Activated naive CD8-positive, alpha-beta T cell treated with anti-CD3 and anti-CD28 coated beads, Interleukin-2, amount 10 ng/mL, durations not matched to agents 7 days and 5 days (primary cell): ENCODE data around the gene ENTR1. TPM values are rescaled to one million over a fixed set of nuclear protein-coding genes. Genes with fewer than 3 reads are reported as not detected.
A peak's percentile ranks its signal among the peaks of the same experiment; 100 is the strongest.

Source experiments
- ATAC-seq: fragments of 150-1000 bp; cut with Tn5 transposase; one replicate; pipeline ENCODE4 v1.10.0; 2021; ENCODE audit warnings: low read depth, moderate library complexity
- POLR2A ChIA-PET: fragments of 350-600 bp; sonication (Branson Sonifier 250); formaldehyde crosslinking; loops from one replicate; lab custom pipeline; 2021; ENCODE audit warnings: antibody characterized with exemption; lab: Charles Lee
- DNase-seq: peaks from one replicate; pipeline ENCODE4 v3.0.0; 2021
- H3K27ac Mint-ChIP-seq: one replicate; pipeline ENCODE4 v1.8.0; 2022; ENCODE audit warnings: mild to moderate bottlenecking, mixed read lengths
- H3K27me3 Mint-ChIP-seq: one replicate; pipeline ENCODE4 v1.8.0; 2022; ENCODE audit warnings: mild to moderate bottlenecking, moderate library complexity, mixed read lengths
- H3K36me3 Mint-ChIP-seq: one replicate; pipeline ENCODE4 v1.8.0; 2021; ENCODE audit warnings: mild to moderate bottlenecking, mixed read lengths
- H3K4me1 Mint-ChIP-seq: one replicate; pipeline ENCODE4 v1.8.0; 2021; ENCODE audit warnings: mixed read lengths
- H3K4me3 Mint-ChIP-seq: one replicate; pipeline ENCODE4 v1.8.0; 2022; ENCODE audit warnings: mild to moderate bottlenecking, moderate library complexity, mixed read lengths
- H3K9me3 Mint-ChIP-seq: one replicate; pipeline ENCODE4 v1.8.0; 2021; ENCODE audit warnings: mixed read lengths
- total RNA-seq, 2 experiments: library from RNA; stranded (reverse); gene quantifications; one replicate each; pipeline ENCODE4 v1.2.3, GENCODE V29; 2021

The ENTR1 gene
- total RNA-seq, 2 experiments from 2014 or later = 55.5 to 56.2 TPM

DNA sequence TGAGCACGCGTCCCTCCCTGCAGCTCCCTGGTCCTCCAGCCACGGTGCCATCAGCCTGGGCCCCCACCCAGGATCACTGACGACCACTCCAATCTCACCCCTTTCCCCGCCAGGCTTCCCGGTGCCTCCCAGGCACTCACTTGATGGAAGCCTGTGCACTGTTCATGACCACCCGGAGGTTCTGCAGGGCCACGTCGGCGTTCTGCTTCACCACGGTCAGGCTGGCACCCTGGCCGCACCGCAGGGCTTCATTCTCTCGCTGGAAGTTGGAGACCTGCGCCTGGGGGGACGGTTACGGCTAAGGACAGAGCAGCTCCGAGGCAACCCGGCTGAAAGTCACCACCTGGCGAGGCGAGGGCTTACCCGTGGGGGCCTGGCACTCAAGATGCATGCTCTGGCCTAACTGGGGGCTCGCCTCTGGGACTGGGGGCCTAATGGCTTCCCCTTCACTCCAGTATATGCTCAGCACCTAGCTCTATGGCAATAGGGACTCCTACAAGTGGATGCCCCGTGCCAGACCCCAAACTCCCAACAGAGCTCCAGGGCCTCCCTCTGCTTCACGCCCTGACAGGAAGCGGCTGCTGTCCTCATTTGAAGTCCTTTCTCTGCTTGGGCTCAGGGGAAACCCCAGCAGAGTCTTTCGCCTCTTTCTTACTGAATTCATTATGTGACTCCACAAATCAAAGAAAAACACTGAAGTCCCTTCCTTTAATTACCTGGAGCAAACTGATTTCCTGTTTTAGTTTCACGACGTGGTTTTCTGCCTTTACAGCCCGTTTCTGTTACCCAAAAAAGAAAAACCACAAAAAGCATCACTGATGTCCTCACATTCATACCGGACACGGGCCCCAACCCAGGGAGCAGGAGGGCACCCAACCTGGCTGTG, 6.3 kb downstream of the ENTR1 start:
- H3K27ac Mint-ChIP-seq = peak overlapping the region; percentile 74
- peak; percentile 57 for DNase-seq
- no peaks in the 10 kb centered on the region for H3K27me3 Mint-ChIP-seq
- H3K4me3 Mint-ChIP-seq = peak overlapping the region; percentile 69
- H3K4me1 Mint-ChIP-seq = peaks cover 41% of the 10 kb centered on the region
- POLR2A ChIA-PET = interaction anchor here (0.5 to 2.6 kb wide), 6 partner anchors 34 to 295 kb away, joined by 3 to 15 read pairs (median 4); partner anchors contain the start of gene DNLZ
- H3K9me3 Mint-ChIP-seq = no peaks in the 10 kb centered on the region
- ATAC-seq = peak; percentile 16
- H3K36me3 Mint-ChIP-seq = peaks cover 34% of the 10 kb centered on the region

DNA sequence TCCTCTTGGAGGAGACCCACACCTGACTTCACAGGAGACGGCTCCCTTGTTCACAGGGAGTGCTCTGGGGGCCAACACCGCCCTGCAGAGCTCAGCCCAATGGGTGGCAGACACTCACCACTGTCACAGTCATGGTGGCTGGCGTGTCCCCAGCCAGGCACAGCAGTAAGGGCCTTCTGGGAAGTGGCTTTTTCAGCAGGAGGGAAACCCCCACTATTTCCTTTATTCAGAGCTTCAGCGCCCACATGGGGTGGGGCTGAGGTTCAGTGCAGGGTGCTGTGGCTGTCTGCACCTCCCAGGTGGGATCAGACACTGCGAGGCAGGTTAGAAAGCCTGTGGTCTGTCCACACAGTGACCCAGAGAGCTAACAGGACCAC, 6.9 kb downstream of the ENTR1 start:
- ATAC-seq = peak; percentile 84
- peak; percentile 79 for DNase-seq
- peak overlapping the region; percentile 74 for H3K27ac Mint-ChIP-seq
- peaks cover 30% of the 10 kb centered on the region for H3K36me3 Mint-ChIP-seq
- H3K4me1 Mint-ChIP-seq = peaks cover 42% of the 10 kb centered on the region
- POLR2A ChIA-PET = interaction anchor here (1.0 to 2.6 kb wide), 4 partner anchors 35 to 294 kb away, joined by 3 to 15 read pairs (median 6); partner anchors contain the start of gene DNLZ
- peak overlapping the region; percentile 69 for H3K4me3 Mint-ChIP-seq
- H3K27me3 Mint-ChIP-seq = no peaks in the 10 kb centered on the region
- H3K9me3 Mint-ChIP-seq = no peaks in the 10 kb centered on the region

- Mint-ChIP-seq H3K27me3 (no peaks in the 10 kb centered on the region), H3K9me3 (no peaks in the 10 kb centered on the region), H3K4me1 (peaks cover 47% of the 10 kb centered on the region), H3K36me3 (peaks cover 25% of the 10 kb centered on the region), H3K27ac (peak overlapping the region; percentile 48), H3K4me3 (peak overlapping the region; percentile 39)
- POLR2A ChIA-PET = interaction anchor here (2.6 kb wide), 1 partner anchor 39 kb away, joined by 15 read pairs; the partner anchor contains the start of gene DNLZ
- DNase-seq (no peak), ATAC-seq (no peak)
These were observed 8.3 kb downstream of the ENTR1 start for GRCh38 chr9:136402067-136402466.

DNA sequence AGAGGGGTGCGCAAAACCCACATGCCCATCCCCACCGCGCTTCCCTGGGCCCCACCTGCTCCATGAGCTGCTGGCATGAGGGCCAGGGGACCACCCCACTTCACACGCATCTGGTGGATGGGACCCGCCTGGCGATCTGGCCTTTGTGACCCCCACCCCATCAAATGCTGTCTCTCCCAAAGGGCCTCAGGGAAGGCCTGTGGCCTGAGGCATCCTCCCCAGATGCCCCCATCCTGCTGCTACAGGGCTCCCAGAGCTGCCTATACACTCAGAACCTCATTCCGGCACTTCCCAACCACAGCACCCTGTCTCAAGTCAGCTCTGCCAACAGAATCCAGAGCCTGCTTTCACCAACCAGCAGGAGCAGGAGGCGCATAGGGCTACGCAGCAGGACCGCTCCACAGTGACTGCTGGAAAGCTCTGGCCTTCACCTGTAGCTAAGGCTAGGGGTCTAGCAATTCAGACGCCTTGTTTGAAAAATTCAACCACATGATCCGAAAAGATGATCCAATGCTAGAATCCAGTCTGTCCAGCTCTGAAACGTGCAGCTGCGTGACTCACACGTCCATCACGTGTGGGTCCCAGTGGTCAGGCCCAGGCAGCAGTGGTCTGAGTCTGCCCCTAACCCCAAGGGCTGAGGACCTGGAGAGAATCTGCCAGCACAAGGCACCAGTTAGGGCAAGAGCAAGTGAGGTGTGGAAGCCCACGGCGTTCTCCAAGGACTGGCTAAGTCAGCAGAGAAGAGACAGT, 9.1 kb downstream of the ENTR1 start:
- DNase-seq (no peak), ATAC-seq (no peak)
- Mint-ChIP-seq H3K27ac (peak overlapping the region; percentile 38), H3K9me3 (no peaks in the 10 kb centered on the region), H3K27me3 (no peaks in the 10 kb centered on the region), H3K4me3 (no peak overlapping the region), H3K4me1 (peaks cover 47% of the 10 kb centered on the region), H3K36me3 (peaks cover 23% of the 10 kb centered on the region)
- POLR2A ChIA-PET = interaction anchor here (0.8 to 1.1 kb wide), 2 partner anchors 8 to 37 kb away, joined by 3 to 5 read pairs; partner anchors contain the start of gene DNLZ

GRCh38 chr9:136400038-136400834, 10.2 kb downstream of the ENTR1 start, which contains the start of gene SNAPC4:
Gene SNAPC4 (minus strand): TSS chr9:136400170. CDS start chr9:136398428, 1,742 bp downstream.
- DNase-seq (peak; percentile 95), ATAC-seq (peak; percentile 59)
- Mint-ChIP-seq H3K9me3 (no peaks in the 10 kb centered on the region), H3K27me3 (no peaks in the 10 kb centered on the region), H3K36me3 (peaks cover 20% of the 10 kb centered on the region), H3K27ac (peak within 1 kb of the TSS; percentile 68), H3K4me1 (peaks cover 45% of the 10 kb centered on the region), H3K4me3 (peak within 1 kb of the TSS; percentile 84)
- POLR2A ChIA-PET = interaction anchor here (0.8 to 1.1 kb wide), 4 partner anchors 9 to 37 kb away, joined by 3 to 5 read pairs (median 3); partner anchors contain the start of gene DNLZ

DNA sequence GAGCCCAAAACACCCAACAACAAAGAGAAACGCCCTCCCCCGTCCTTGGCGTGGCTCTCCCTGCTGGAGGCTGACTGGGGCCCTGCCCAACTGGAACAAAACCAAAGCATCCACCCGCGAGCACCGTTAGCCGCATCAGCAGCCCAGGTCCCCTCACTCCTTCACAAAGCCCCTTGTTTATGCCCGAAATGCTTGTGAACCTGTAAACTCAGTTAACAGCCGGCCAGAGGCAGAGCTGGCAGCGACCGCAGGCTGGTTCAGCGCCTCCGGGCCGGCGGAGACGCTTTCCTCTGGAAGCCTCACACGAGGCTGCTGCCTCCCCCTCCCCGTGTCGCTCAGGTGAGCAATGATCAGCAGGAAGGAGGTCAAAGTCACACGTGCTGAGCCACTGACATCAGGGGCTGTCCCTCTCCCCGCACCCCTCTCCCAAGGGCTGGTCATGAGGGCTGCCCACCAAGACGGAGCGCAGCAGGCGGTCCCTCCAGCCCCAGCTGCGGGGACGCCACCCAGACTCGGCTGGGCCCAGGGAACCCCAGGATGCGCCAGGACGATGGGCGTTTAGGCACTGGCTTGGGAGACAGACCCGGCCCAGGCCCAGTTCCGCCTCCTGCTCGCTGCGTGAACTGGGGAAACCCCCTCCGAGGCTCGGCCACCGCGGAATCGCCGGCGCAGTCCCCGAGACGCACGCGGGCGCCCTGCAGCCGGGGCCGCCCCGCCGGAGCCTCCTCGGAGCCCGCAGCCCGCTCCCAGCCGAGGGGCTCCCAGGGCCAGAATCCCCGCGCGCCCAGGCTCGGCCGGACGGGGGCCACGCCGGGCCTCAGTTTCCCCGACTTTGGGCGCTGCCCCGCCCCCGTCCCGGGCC, 11.0 kb downstream of the ENTR1 start:
- H3K27ac Mint-ChIP-seq = peak overlapping the region; percentile 64
- H3K9me3 Mint-ChIP-seq = no peaks in the 10 kb centered on the region
- peaks cover 17% of the 10 kb centered on the region for H3K36me3 Mint-ChIP-seq
- H3K4me1 Mint-ChIP-seq = peaks cover 37% of the 10 kb centered on the region
- peak overlapping the region; percentile 84 for H3K4me3 Mint-ChIP-seq
- no peaks in the 10 kb centered on the region for H3K27me3 Mint-ChIP-seq
- no peak for ATAC-seq
- DNase-seq = peak; percentile 51
- POLR2A ChIA-PET = interaction anchor here (0.9 kb wide), 1 partner anchor 36 kb away, joined by 3 read pairs; the partner anchor contains the start of gene DNLZ

DNA sequence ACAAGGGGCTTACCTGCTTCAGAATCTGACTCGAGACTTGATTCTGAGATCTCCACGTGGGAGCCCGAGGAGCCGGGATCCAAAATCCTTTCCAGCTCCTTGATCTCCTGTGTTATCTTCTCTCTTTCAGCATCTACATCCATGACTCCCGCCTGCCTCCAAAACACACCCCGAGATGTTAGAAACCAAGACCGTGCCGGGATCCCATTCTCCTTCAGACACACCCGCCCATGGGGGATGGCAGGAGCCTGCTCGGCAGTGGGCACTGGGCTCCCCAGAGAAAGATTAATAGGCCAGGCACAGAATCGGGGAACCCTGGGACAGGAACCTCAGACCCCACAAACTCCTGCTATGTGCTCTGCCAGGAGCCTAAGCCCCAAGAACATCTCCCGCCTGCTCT, 12.1 kb downstream of the ENTR1 start:
- no peaks in the 10 kb centered on the region for H3K27me3 Mint-ChIP-seq
- H3K36me3 Mint-ChIP-seq = peaks cover 17% of the 10 kb centered on the region
- POLR2A ChIA-PET = no interaction called here
- H3K4me1 Mint-ChIP-seq = peaks cover 26% of the 10 kb centered on the region
- H3K27ac Mint-ChIP-seq = no peak overlapping the region
- DNase-seq (no peak), ATAC-seq (no peak)
- peak overlapping the region; percentile 84 for H3K4me3 Mint-ChIP-seq
- H3K9me3 Mint-ChIP-seq = no peaks in the 10 kb centered on the region

DNA sequence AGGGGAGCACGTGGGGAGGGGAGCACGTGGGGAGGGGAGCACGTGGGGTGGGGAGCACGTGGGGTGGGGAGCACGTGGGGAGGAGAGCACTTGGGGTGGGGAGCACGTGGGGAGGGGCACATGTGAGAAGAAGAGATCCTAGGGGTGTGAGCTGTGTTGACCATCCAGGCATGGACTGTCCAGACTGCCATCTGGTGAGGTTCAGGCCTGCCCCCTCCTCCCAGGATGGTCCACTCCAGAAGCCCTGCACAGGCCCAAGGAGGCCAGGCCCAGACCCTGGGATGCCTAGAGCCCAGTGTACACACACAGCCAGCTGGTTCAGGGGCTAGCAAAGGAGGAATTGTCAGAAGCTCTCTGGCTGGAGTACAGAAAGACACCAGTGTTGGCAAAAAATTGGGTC, 12.8 kb downstream of the ENTR1 start:
- POLR2A ChIA-PET = interaction anchor here (1.7 kb wide), 1 partner anchor 34 kb away, joined by 7 read pairs; the partner anchor contains the start of gene DNLZ
- no peak overlapping the region for H3K27ac Mint-ChIP-seq
- peaks cover 16% of the 10 kb centered on the region for H3K36me3 Mint-ChIP-seq
- peaks cover 23% of the 10 kb centered on the region for H3K4me1 Mint-ChIP-seq
- H3K4me3 Mint-ChIP-seq = no peak overlapping the region
- ATAC-seq (no peak), DNase-seq (no peak)
- H3K9me3 Mint-ChIP-seq = no peaks in the 10 kb centered on the region
- H3K27me3 Mint-ChIP-seq = no peaks in the 10 kb centered on the region

DNA sequence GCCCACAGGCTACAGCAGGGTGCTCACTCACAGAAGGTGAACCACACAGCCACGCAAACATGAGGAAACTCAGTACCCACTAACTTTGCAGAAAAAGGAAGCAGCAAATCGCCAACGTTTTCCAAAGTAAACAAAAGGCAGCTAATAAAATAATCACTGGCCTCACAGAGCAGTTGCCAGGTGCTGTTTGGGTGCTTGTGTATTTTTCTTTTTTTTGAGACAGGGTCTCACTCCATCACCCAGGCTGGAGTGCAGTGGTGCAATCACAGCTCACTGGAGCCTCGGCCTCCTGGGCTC, 14.2 kb downstream of the ENTR1 start:
- peaks cover 18% of the 10 kb centered on the region for H3K4me1 Mint-ChIP-seq
- H3K27me3 Mint-ChIP-seq = no peaks in the 10 kb centered on the region
- no peaks in the 10 kb centered on the region for H3K9me3 Mint-ChIP-seq
- POLR2A ChIA-PET = interaction anchor here (1.7 kb wide), 1 partner anchor 33 kb away, joined by 7 read pairs; the partner anchor contains the start of gene DNLZ
- H3K36me3 Mint-ChIP-seq = peaks cover 7% of the 10 kb centered on the region
- H3K4me3 Mint-ChIP-seq = no peak overlapping the region
- H3K27ac Mint-ChIP-seq = no peak overlapping the region
- DNase-seq = no peak
- no peak for ATAC-seq

DNA sequence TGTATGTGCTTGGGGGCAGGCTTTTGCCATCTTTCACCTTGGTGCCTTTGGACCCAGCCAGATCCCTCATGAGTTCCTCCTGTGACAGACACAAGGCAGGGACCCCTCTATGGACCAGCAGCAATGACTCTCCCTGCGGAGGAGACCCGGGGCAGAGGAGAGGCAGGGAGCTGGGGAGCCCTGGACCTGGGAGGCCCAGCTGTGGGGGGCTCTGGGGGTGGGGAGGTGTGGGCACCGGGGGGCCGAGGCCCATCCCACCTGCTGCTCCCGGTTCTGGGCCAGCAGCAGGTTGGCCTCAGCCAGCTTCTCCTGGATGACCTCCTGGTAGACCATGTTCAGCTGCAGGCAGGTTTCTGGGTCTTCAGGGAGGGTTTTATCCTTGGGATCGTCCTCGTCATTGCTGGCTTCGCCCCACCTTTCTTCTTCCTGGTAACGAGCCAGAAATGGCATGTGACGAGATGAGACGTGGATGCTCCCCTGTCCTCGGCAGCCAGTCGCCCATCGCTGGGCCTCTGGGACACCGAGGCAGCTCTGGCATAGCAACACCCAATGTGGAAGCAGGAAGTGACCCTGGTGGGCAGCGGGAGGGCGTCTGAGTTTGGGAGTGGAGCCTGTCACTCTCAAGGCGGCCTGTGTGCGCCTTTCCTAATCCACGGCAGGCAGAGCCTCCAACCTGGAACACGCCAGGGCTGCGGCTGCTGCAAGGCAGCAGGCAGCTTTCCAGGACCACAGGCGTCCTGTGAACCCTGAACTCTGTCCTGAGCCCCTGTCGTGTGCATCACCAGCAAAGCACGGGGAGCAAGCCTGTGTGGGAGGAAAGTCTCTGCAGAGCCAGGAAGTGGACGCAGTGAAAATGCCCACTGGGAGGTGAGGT, 14.8 kb downstream of the ENTR1 start:
- Mint-ChIP-seq H3K9me3 (no peaks in the 10 kb centered on the region), H3K27ac (no peak overlapping the region), H3K27me3 (no peaks in the 10 kb centered on the region), H3K36me3 (peaks cover 8% of the 10 kb centered on the region), H3K4me3 (no peak overlapping the region), H3K4me1 (peaks cover 15% of the 10 kb centered on the region)
- DNase-seq = no peak
- POLR2A ChIA-PET = interaction anchor here (1.0 to 1.7 kb wide), 2 partner anchors 32 kb away, joined by 4 to 7 read pairs; partner anchors contain the start of gene DNLZ
- ATAC-seq = no peak

- Mint-ChIP-seq H3K4me3 (no peak overlapping the region), H3K27ac (no peak overlapping the region), H3K4me1 (peaks cover 14% of the 10 kb centered on the region), H3K9me3 (no peaks in the 10 kb centered on the region), H3K36me3 (peaks cover 8% of the 10 kb centered on the region), H3K27me3 (no peaks in the 10 kb centered on the region)
- DNase-seq (no peak), ATAC-seq (no peak)
- POLR2A ChIA-PET = interaction anchor here (1.0 kb wide), 1 partner anchor 32 kb away, joined by 4 read pairs; the partner anchor contains the start of gene DNLZ
These were observed 15.4 kb downstream of the ENTR1 start for GRCh38 chr9:136395020-136395340.
